ENCODE data around the gene ZNF385A.

The ZNF385A gene

GRCh38 chr12:54405106-54405505, 20.6 kb upstream of the ZNF385A start:
- no peaks in the 10 kb centered on the region for H3K36me3 Mint-ChIP-seq
- no peak overlapping the region for H3K27ac Mint-ChIP-seq
- H3K4me1 Mint-ChIP-seq = peaks cover 15% of the 10 kb centered on the region

GRCh38 chr12:54404061-54405004, 19.8 kb upstream of the ZNF385A start:
- Mint-ChIP-seq H3K27me3 (peaks cover 11% of the 10 kb centered on the region), H3K27ac (no peak overlapping the region), H3K4me3 (no peak overlapping the region), H3K36me3 (no peaks in the 10 kb centered on the region), H3K9me3 (no peaks in the 10 kb centered on the region), H3K4me1 (peaks cover 15% of the 10 kb centered on the region)
- ATAC-seq = no peak

More at GRCh38 chr12:54405106-54405505, 20.6 kb upstream of the ZNF385A start:
- Mint-ChIP-seq H3K9me3 (no peaks in the 10 kb centered on the region), H3K27me3 (peaks cover 11% of the 10 kb centered on the region), H3K4me3 (no peak overlapping the region)
- ATAC-seq = no peak

GRCh38 chr12:54401119-54401518, 16.6 kb upstream of the ZNF385A start:
- H3K27ac Mint-ChIP-seq = no peak overlapping the region
- H3K4me3 Mint-ChIP-seq = no peak overlapping the region
- H3K4me1 Mint-ChIP-seq = peaks cover 6% of the 10 kb centered on the region
- peaks cover 6% of the 10 kb centered on the region for H3K27me3 Mint-ChIP-seq
- no peaks in the 10 kb centered on the region for H3K36me3 Mint-ChIP-seq
- no peaks in the 10 kb centered on the region for H3K9me3 Mint-ChIP-seq
- ATAC-seq = no peak

GRCh38 chr12:54398995-54399793, 14.7 kb upstream of the ZNF385A start:
- peak; percentile 83 for ATAC-seq
- Mint-ChIP-seq H3K27ac (no peak overlapping the region), H3K4me3 (no peak overlapping the region), H3K36me3 (no peaks in the 10 kb centered on the region), H3K9me3 (no peaks in the 10 kb centered on the region), H3K4me1 (peaks cover 2% of the 10 kb centered on the region), H3K27me3 (no peaks in the 10 kb centered on the region)

GRCh38 chr12:54398218-54398617, 13.7 kb upstream of the ZNF385A start:
- no peak overlapping the region for H3K4me3 Mint-ChIP-seq
- no peaks in the 10 kb centered on the region for H3K36me3 Mint-ChIP-seq
- H3K9me3 Mint-ChIP-seq = no peaks in the 10 kb centered on the region
- H3K4me1 Mint-ChIP-seq = peaks cover 9% of the 10 kb centered on the region
- no peak for ATAC-seq
- no peak overlapping the region for H3K27ac Mint-ChIP-seq
- no peaks in the 10 kb centered on the region for H3K27me3 Mint-ChIP-seq

- Mint-ChIP-seq H3K27ac (no peak overlapping the region), H3K27me3 (no peaks in the 10 kb centered on the region), H3K36me3 (no peaks in the 10 kb centered on the region), H3K9me3 (no peaks in the 10 kb centered on the region), H3K4me1 (peaks cover 9% of the 10 kb centered on the region), H3K4me3 (no peak overlapping the region)
- ATAC-seq = no peak
These were observed 12.6 kb upstream of the ZNF385A start for GRCh38 chr12:54397157-54397556.

- Mint-ChIP-seq H3K36me3 (no peaks in the 10 kb centered on the region), H3K27me3 (no peaks in the 10 kb centered on the region)
These were observed 11.0 kb upstream of the ZNF385A start for GRCh38 chr12:54395545-54395944.

GRCh38 chr12:54394986-54395385, 10.5 kb upstream of the ZNF385A start:
- Mint-ChIP-seq H3K27me3 (no peaks in the 10 kb centered on the region), H3K27ac (no peak overlapping the region), H3K36me3 (no peaks in the 10 kb centered on the region), H3K9me3 (no peaks in the 10 kb centered on the region), H3K4me3 (no peak overlapping the region), H3K4me1 (peaks cover 29% of the 10 kb centered on the region)
- ATAC-seq = no peak

More at GRCh38 chr12:54395545-54395944, 11.0 kb upstream of the ZNF385A start:
- ATAC-seq = no peak
- Mint-ChIP-seq H3K27ac (no peak overlapping the region), H3K4me3 (no peak overlapping the region), H3K9me3 (no peaks in the 10 kb centered on the region), H3K4me1 (peaks cover 23% of the 10 kb centered on the region)

- no peak for ATAC-seq
- Mint-ChIP-seq H3K36me3 (no peaks in the 10 kb centered on the region), H3K4me1 (peaks cover 36% of the 10 kb centered on the region), H3K9me3 (no peaks in the 10 kb centered on the region), H3K4me3 (no peak overlapping the region), H3K27me3 (no peaks in the 10 kb centered on the region), H3K27ac (no peak overlapping the region)
These were observed 9.8 kb upstream of the ZNF385A start for GRCh38 chr12:54394281-54394719.

GRCh38 chr12:54393743-54394142, 9.2 kb upstream of the ZNF385A start:
- Mint-ChIP-seq H3K4me1 (peaks cover 37% of the 10 kb centered on the region), H3K36me3 (no peaks in the 10 kb centered on the region), H3K4me3 (no peak overlapping the region), H3K9me3 (no peaks in the 10 kb centered on the region), H3K27ac (no peak overlapping the region), H3K27me3 (no peaks in the 10 kb centered on the region)
- no peak for ATAC-seq

- no peaks in the 10 kb centered on the region for H3K36me3 Mint-ChIP-seq
- H3K9me3 Mint-ChIP-seq = no peaks in the 10 kb centered on the region
- ATAC-seq = no peak
- no peaks in the 10 kb centered on the region for H3K27me3 Mint-ChIP-seq
- peaks cover 37% of the 10 kb centered on the region for H3K4me1 Mint-ChIP-seq
- no peak overlapping the region for H3K27ac Mint-ChIP-seq
- H3K4me3 Mint-ChIP-seq = no peak overlapping the region
These were observed 8.7 kb upstream of the ZNF385A start for GRCh38 chr12:54393207-54393609.

GRCh38 chr12:54392485-54393206, 8.1 kb upstream of the ZNF385A start:
- H3K27ac Mint-ChIP-seq = no peak overlapping the region
- H3K9me3 Mint-ChIP-seq = no peaks in the 10 kb centered on the region
- ATAC-seq = no peak
- H3K4me3 Mint-ChIP-seq = no peak overlapping the region
- no peaks in the 10 kb centered on the region for H3K36me3 Mint-ChIP-seq
- peaks cover 39% of the 10 kb centered on the region for H3K4me1 Mint-ChIP-seq
- H3K27me3 Mint-ChIP-seq = no peaks in the 10 kb centered on the region

GRCh38 chr12:54390668-54391551, 6.4 kb upstream of the ZNF385A start:
- ATAC-seq = peak; percentile 83
- H3K36me3 Mint-ChIP-seq = no peaks in the 10 kb centered on the region
- peak overlapping the region; percentile 82 for H3K4me3 Mint-ChIP-seq
- peak overlapping the region; percentile 42 for H3K27ac Mint-ChIP-seq
- H3K9me3 Mint-ChIP-seq = no peaks in the 10 kb centered on the region
- no peaks in the 10 kb centered on the region for H3K27me3 Mint-ChIP-seq
- H3K4me1 Mint-ChIP-seq = peaks cover 46% of the 10 kb centered on the region

GRCh38 chr12:54390176-54390667, 5.7 kb upstream of the ZNF385A start:
- Mint-ChIP-seq H3K4me1 (peaks cover 53% of the 10 kb centered on the region), H3K27ac (peak overlapping the region; percentile 42), H3K9me3 (no peaks in the 10 kb centered on the region), H3K36me3 (no peaks in the 10 kb centered on the region), H3K4me3 (peak overlapping the region; percentile 46), H3K27me3 (no peaks in the 10 kb centered on the region)
- no peak for ATAC-seq
